ENCODE data around the gene RPL32. TPM values are rescaled to one million over a fixed set of nuclear protein-coding genes. Genes with fewer than 3 reads are reported as not detected.

Gene RPL32
- total and polyA plus RNA-seq, 2 donors (not counting 3 experiments of a cell fraction or from before 2014, with no cell fraction given): 1,075 to 1,588 TPM

- no peaks in the 10 kb centered on the region for H3K79me2 ChIP-seq (ENCODE audit: control insufficient read depth, insufficient read depth, low read length)
- no peaks in the 10 kb centered on the region for H3K36me3 ChIP-seq (ENCODE audit: control insufficient read depth in 2 of 2, extremely low read depth in 1 of 2, insufficient read depth in 2 of 2, low read length in 2 of 2)
- ChIA-PET POLR2A (no interaction called here), CTCF (interaction anchor here (1.8 to 7.3 kb wide), 3 partner anchors 8 to 98 kb away, joined by 6 to 80 read pairs (median 9); no protein-coding TSS in a partner anchor)
- H3K27me3 ChIP-seq (ENCODE audit: control insufficient read depth in 2 of 2, insufficient read depth in 2 of 2, low read length in 2 of 2): peaks cover 9 to 16% of the 10 kb centered on the region in 2 experiments
- DNase-seq (ENCODE audit: low read depth, low spot score) (no peak), FAIRE-seq (no peak)
- H3K9me1 ChIP-seq (replicated peaks; ENCODE audit: control insufficient read depth, extremely low read depth, insufficient read depth, low read length): no peaks in the 10 kb centered on the region
- intact Hi-C loops (cut with micrococcal nuclease) (no loop called here), dilution Hi-C loops (cut with MboI; ENCODE audit: extremely low pct_ligation_motif_present, low sequenced_read_pairs) (no loop called here)
- H3K27ac ChIP-seq (ENCODE audit: insufficient read depth, low read depth, low read length): no peak overlapping the region
- H3K4me3 ChIP-seq (replicated peaks in 1 of 3; ENCODE audit: insufficient read depth in 1 of 3, low read depth in 1 of 3, low read length in 3 of 3): no peak overlapping the region
- H2AFZ ChIP-seq (ENCODE audit: low read depth, low read length): no peak overlapping the region
- H3K4me1 ChIP-seq (ENCODE audit: control insufficient read depth, extremely low read depth, insufficient read depth, low read length): no peaks in the 10 kb centered on the region
- H3K9ac ChIP-seq (replicated peaks; ENCODE audit: extremely low read depth, insufficient read depth, low read length): no peak overlapping the region
- H3K9me3 ChIP-seq (replicated peaks; ENCODE audit: control insufficient read depth, insufficient read depth, low read length): no peaks in the 10 kb centered on the region
- no peak for TF ChIP-seq MYC (IDR thresholded peaks at IDR 0.05; ENCODE audit: low read depth, low read length)
- TF ChIP-seq FOS (IDR thresholded peaks at IDR 0.05; ENCODE audit: borderline replicate concordance, insufficient read depth, low read length): no peak
- no peak for TF ChIP-seq EZH2 (IDR thresholded peaks at IDR 0.05; ENCODE audit: borderline replicate concordance, low read depth, low read length, severe bottlenecking)
- TF ChIP-seq POLR2A (IDR thresholded peaks at IDR 0.05; ENCODE audit: low read depth, low read length): no peak
- TF ChIP-seq MAX (IDR thresholded peaks at IDR 0.05; ENCODE audit: insufficient read depth, insufficient read length): no peak
- TF ChIP-seq JUN (IDR thresholded peaks at IDR 0.05; ENCODE audit: borderline replicate concordance, insufficient read depth, insufficient read length, low read depth): no peak
- no peak for TF ChIP-seq GATA2 (IDR thresholded peaks at IDR 0.05; ENCODE audit: insufficient read depth, insufficient read length, low read depth, low read length)
- TF ChIP-seq POLR2AphosphoS5 (IDR thresholded peaks at IDR 0.05; ENCODE audit: insufficient read depth, low read depth, low read length): no peak
- no peak for TF ChIP-seq CTCF (IDR thresholded peaks at IDR 0.05; ENCODE audit: extremely low read depth in 1 of 2, insufficient read depth in 1 of 2, low read depth in 1 of 2, low read length in 2 of 2)
- BruUV-seq (replicated peaks): no TSS peak
- H3K4me2 ChIP-seq (ENCODE audit: insufficient read depth, low read length): no peak overlapping the region
- no peaks in the 10 kb centered on the region for H4K20me1 ChIP-seq (replicated peaks; ENCODE audit: control insufficient read depth, extremely low read depth, insufficient read depth, low read length)
These were observed 44.8 kb upstream of the RPL32 start for GRCh38 chr3:12886106-12886679.

Measured in endothelial cell of umbilical vein (primary cell).